Measurements from ENCODE around the gene RPL13A.

DNA sequence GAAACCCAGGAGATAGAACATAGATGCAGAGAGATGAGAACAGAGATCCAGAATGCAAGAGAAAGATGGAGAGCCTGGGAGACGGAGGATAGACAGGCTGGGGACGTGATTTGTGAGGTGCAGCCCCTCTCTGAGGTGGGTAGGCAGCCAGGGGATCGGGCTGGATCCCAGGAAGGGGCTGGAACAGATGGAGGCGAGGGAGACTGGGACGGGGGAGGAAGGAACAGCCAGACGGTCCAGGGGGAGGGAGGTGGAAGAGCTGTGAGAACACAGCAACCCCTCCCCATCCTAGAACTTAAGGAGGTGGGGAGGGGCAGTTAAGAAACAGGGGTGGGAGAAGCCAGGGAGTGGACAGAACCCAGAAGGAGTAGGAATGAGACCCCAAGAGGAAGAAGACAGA is 49.1 kb upstream of the RPL13A start:
- TF ChIP-seq, protein P1, sequence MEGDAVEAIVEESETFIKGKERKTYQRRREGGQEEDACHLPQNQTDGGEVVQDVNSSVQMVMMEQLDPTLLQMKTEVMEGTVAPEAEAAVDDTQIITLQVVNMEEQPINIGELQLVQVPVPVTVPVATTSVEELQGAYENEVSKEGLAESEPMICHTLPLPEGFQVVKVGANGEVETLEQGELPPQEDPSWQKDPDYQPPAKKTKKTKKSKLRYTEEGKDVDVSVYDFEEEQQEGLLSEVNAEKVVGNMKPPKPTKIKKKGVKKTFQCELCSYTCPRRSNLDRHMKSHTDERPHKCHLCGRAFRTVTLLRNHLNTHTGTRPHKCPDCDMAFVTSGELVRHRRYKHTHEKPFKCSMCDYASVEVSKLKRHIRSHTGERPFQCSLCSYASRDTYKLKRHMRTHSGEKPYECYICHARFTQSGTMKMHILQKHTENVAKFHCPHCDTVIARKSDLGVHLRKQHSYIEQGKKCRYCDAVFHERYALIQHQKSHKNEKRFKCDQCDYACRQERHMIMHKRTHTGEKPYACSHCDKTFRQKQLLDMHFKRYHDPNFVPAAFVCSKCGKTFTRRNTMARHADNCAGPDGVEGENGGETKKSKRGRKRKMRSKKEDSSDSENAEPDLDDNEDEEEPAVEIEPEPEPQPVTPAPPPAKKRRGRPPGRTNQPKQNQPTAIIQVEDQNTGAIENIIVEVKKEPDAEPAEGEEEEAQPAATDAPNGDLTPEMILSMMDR (conservative IDR thresholded peaks at IDR 0.05; ENCODE audit: low read depth, low read length), result no peak
- TF ChIP-seq POLR2A (IDR thresholded peaks at IDR 0.05; ENCODE audit: low read depth, low read length) (no peak), BHLHE40 (IDR thresholded peaks at IDR 0.05; ENCODE audit: low read depth, low read length) (no peak), MAZ (IDR thresholded peaks at IDR 0.05; ENCODE audit: borderline replicate concordance, low read depth, low read length) (no peak), MAFK (IDR thresholded peaks at IDR 0.05; ENCODE audit: low read depth, low read length) (no peak)
- TF ChIP-seq, protein P2, sequence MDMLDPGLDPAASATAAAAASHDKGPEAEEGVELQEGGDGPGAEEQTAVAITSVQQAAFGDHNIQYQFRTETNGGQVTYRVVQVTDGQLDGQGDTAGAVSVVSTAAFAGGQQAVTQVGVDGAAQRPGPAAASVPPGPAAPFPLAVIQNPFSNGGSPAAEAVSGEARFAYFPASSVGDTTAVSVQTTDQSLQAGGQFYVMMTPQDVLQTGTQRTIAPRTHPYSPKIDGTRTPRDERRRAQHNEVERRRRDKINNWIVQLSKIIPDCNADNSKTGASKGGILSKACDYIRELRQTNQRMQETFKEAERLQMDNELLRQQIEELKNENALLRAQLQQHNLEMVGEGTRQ (IDR thresholded peaks at IDR 0.05; ENCODE audit: low read depth, low read length), result no peak
- TF ChIP-seq, protein P3, sequence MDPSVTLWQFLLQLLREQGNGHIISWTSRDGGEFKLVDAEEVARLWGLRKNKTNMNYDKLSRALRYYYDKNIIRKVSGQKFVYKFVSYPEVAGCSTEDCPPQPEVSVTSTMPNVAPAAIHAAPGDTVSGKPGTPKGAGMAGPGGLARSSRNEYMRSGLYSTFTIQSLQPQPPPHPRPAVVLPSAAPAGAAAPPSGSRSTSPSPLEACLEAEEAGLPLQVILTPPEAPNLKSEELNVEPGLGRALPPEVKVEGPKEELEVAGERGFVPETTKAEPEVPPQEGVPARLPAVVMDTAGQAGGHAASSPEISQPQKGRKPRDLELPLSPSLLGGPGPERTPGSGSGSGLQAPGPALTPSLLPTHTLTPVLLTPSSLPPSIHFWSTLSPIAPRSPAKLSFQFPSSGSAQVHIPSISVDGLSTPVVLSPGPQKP (IDR thresholded peaks at IDR 0.05; ENCODE audit: borderline replicate concordance, low read depth, low read length), result no peak
